ENCODE data around the gene PRKCE. TPM values are rescaled to one million over a fixed set of nuclear protein-coding genes. Genes with fewer than 3 reads are reported as not detected.

PRKCE gene
- total RNA-seq, 1 experiment from 2014 or later, result 4.4 TPM

DNA sequence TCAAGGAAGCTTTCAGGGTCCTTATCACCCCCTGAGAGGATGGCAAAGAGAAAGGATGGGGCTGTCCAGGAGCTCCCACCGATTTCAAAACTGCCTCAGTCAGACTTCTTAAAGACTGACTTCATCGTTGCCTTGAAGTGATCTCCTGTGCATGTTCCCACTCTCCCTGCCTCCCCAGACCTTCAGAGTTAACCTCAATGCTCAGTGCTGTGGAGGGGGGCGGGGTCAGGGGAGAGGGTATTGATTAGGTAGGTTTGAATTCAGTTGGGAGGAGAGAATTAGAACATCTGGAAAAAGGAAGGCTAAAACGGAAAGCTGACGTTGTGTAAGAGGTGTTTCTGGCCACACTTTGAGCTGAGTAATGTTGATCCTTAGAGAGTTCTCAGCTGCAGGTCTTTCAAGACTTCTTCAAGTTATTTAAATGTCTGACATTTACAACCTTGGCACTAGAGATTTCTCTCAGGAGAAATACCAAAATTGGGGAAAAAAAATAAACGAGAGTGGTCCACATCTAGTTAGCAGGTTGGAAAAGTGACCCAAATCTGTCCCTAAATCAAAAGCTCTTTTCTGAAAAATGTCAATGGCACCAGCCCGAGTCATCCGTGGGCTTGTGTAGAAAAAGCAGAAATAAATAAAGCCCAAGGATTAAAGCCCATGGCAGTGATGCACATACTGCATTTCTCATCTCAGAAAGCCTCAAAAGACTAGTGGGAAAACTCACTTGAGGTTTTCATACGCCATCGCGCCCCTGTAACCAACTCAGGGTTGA lies 511.0 kb downstream of the PRKCE start:
- no peaks in the 10 kb centered on the region for H3K9me3 ChIP-seq
- H3K27me3 ChIP-seq (replicated peaks; ENCODE audit: control insufficient read depth, insufficient read depth, low read length), result no peaks in the 10 kb centered on the region
- H3K4me3 ChIP-seq (ENCODE audit: low read depth, low read length), result no peak overlapping the region
- no peaks in the 10 kb centered on the region for H3K27me3 Mint-ChIP-seq (ENCODE audit: insufficient read depth, unreplicated experiment)
- no peak overlapping the region for H3K4me3 Mint-ChIP-seq (ENCODE audit: unreplicated experiment)
- TF ChIP-seq, protein P1, sequence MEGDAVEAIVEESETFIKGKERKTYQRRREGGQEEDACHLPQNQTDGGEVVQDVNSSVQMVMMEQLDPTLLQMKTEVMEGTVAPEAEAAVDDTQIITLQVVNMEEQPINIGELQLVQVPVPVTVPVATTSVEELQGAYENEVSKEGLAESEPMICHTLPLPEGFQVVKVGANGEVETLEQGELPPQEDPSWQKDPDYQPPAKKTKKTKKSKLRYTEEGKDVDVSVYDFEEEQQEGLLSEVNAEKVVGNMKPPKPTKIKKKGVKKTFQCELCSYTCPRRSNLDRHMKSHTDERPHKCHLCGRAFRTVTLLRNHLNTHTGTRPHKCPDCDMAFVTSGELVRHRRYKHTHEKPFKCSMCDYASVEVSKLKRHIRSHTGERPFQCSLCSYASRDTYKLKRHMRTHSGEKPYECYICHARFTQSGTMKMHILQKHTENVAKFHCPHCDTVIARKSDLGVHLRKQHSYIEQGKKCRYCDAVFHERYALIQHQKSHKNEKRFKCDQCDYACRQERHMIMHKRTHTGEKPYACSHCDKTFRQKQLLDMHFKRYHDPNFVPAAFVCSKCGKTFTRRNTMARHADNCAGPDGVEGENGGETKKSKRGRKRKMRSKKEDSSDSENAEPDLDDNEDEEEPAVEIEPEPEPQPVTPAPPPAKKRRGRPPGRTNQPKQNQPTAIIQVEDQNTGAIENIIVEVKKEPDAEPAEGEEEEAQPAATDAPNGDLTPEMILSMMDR (IDR thresholded peaks at IDR 0.05; ENCODE audit: insufficient read depth in 1 of 2, low read depth in 1 of 2, low read length in 1 of 2, severe bottlenecking in 1 of 2, unreplicated experiment in 1 of 2), result no peak
- no TSS peak for BruUV-seq (replicated peaks)
- no peaks in the 10 kb centered on the region for H3K9me3 Mint-ChIP-seq (ENCODE audit: unreplicated experiment)
- peaks cover 7% of the 10 kb centered on the region for H3K36me3 Mint-ChIP-seq (ENCODE audit: insufficient read depth, unreplicated experiment)
- peaks cover 45% of the 10 kb centered on the region for H3K4me1 Mint-ChIP-seq (ENCODE audit: low read depth, unreplicated experiment)
- peaks cover 42% of the 10 kb centered on the region for H3K4me1 ChIP-seq
- no peak for DNase-seq
- intact Hi-C loops (cut with micrococcal nuclease; ENCODE audit: unreplicated experiment), result no loop called here
- ChIA-PET POLR2A (no interaction called here), CTCF (no interaction called here)
- H3K36me3 ChIP-seq (ENCODE audit: control insufficient read depth, insufficient read depth, low read length), result no peaks in the 10 kb centered on the region
- peak overlapping the region; percentile 85 for H3K27ac Mint-ChIP-seq (ENCODE audit: unreplicated experiment)

DNA sequence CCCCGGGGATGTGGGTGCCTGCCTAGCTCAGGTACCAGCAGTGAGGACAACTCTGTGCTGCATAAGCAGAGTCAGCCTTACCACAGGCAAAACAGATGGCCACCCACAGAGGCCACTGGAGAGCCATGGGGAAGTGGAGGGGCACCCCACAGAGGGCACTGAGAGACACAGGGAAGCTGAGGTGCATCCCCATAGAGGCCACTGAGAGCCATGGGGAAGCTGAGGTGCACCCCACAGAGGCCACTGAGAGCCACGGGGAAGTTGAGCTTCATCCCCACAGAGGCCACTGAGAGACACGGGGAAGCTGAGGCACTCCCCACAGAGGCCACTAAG lies 511.6 kb downstream of the PRKCE start:
- intact Hi-C loops (cut with micrococcal nuclease; ENCODE audit: unreplicated experiment), result no loop called here
- no peak for DNase-seq
- Histone ChIP-seq H3K9me3 (no peaks in the 10 kb centered on the region), H3K27me3 (replicated peaks; ENCODE audit: control insufficient read depth, insufficient read depth, low read length) (no peaks in the 10 kb centered on the region), H3K36me3 (ENCODE audit: control insufficient read depth, insufficient read depth, low read length) (no peaks in the 10 kb centered on the region), H3K4me1 (peaks cover 42% of the 10 kb centered on the region), H3K4me3 (ENCODE audit: low read depth, low read length) (no peak overlapping the region)
- Mint-ChIP-seq H3K36me3 (ENCODE audit: insufficient read depth, unreplicated experiment) (peaks cover 7% of the 10 kb centered on the region), H3K27me3 (ENCODE audit: insufficient read depth, unreplicated experiment) (no peaks in the 10 kb centered on the region), H3K27ac (ENCODE audit: unreplicated experiment) (peak overlapping the region; percentile 85), H3K4me3 (ENCODE audit: unreplicated experiment) (no peak overlapping the region), H3K9me3 (ENCODE audit: unreplicated experiment) (no peaks in the 10 kb centered on the region), H3K4me1 (ENCODE audit: low read depth, unreplicated experiment) (peaks cover 45% of the 10 kb centered on the region)
- CTCF ChIA-PET, result no interaction called here
- POLR2A ChIA-PET, result no interaction called here
- BruUV-seq (replicated peaks), result no TSS peak
- TF ChIP-seq, protein P1 (IDR thresholded peaks at IDR 0.05; ENCODE audit: insufficient read depth in 1 of 2, low read depth in 1 of 2, low read length in 1 of 2, severe bottlenecking in 1 of 2, unreplicated experiment in 1 of 2), result no peak

DNA sequence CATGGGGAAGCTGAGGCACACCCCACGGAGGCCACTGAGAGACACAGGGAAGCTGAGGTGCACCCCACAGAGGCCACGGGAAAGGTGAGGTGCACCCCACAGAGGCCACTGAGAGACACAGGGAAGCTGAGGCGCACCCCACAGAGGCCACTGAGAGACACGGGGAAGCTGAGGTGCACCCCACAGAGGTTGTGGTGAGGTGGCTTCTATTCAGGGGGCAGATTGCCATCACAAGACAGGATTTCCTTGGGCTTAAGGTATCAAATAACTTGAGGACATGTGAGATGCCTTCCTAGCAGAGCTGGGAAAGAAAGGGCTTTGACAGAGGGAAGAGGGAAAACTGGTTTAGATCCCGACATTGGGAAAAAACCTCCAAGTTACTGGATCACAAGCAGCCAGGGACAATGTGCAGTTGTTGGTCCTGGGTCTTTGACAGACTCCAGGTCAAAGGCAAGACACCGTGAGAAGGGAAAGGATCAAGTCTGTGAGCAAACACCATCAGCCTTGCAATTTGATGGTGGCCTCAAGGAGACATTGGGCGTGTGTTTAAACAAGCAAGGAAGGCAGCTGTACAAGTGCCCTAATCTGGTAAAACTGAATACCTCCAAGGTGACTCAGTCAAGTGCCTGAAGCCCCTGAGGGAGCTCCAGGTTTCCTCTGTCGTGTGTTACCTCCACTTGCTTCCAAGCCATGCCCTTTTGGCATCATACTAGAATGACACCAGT lies 512.5 kb downstream of the PRKCE start:
- Histone ChIP-seq H3K36me3 (ENCODE audit: control insufficient read depth, insufficient read depth, low read length) (no peaks in the 10 kb centered on the region), H3K27me3 (replicated peaks; ENCODE audit: control insufficient read depth, insufficient read depth, low read length) (no peaks in the 10 kb centered on the region), H3K9me3 (no peaks in the 10 kb centered on the region), H3K4me1 (peaks cover 48% of the 10 kb centered on the region), H3K4me3 (ENCODE audit: low read depth, low read length) (no peak overlapping the region)
- intact Hi-C loops (cut with micrococcal nuclease; ENCODE audit: unreplicated experiment), result loop anchor here (1.0 to 2.0 kb wide), 4 partner anchors 9 to 101 kb away; no protein-coding TSS in a partner anchor
- Mint-ChIP-seq H3K36me3 (ENCODE audit: insufficient read depth, unreplicated experiment) (peaks cover 7% of the 10 kb centered on the region), H3K9me3 (ENCODE audit: unreplicated experiment) (no peaks in the 10 kb centered on the region), H3K4me1 (ENCODE audit: low read depth, unreplicated experiment) (peaks cover 48% of the 10 kb centered on the region), H3K27me3 (ENCODE audit: insufficient read depth, unreplicated experiment) (no peaks in the 10 kb centered on the region), H3K27ac (ENCODE audit: unreplicated experiment) (peak overlapping the region; percentile 92), H3K4me3 (ENCODE audit: unreplicated experiment) (peak overlapping the region; percentile 37)
- TF ChIP-seq, protein P1 (IDR thresholded peaks at IDR 0.05; ENCODE audit: insufficient read depth in 1 of 2, low read depth in 1 of 2, low read length in 1 of 2, severe bottlenecking in 1 of 2, unreplicated experiment in 1 of 2), result no peak
- DNase-seq, result peak; percentile 80 to 92
- TSS peak; percentile 74 for BruUV-seq (replicated peaks)
- ChIA-PET POLR2A (interaction anchor here (1.7 kb wide), 1 partner anchor 10 kb away, joined by 14 read pairs; no protein-coding TSS in a partner anchor), CTCF (interaction anchor here (0.7 to 1.5 kb wide), 9 partner anchors 10 to 203 kb away, joined by 3 to 9 read pairs (median 4); partner anchors contain the start of gene EPAS1)

All from Caco-2 (cell line).